Activated gamma-delta T cell treated with anti-CD3 and anti-CD28 coated beads, Interleukin-2, amount 50 U/mL, for 16 hours (primary cell): ENCODE results near the gene RPL38.
A peak's percentile ranks its signal among the peaks of the same experiment; 100 is the strongest.

ENCODE experiments used
- DNase-seq: peaks from one replicate; pipeline ENCODE4 v3.0.0-alpha.2; 2020; ENCODE audit warnings: low read depth

Gene RPL38

DNA sequence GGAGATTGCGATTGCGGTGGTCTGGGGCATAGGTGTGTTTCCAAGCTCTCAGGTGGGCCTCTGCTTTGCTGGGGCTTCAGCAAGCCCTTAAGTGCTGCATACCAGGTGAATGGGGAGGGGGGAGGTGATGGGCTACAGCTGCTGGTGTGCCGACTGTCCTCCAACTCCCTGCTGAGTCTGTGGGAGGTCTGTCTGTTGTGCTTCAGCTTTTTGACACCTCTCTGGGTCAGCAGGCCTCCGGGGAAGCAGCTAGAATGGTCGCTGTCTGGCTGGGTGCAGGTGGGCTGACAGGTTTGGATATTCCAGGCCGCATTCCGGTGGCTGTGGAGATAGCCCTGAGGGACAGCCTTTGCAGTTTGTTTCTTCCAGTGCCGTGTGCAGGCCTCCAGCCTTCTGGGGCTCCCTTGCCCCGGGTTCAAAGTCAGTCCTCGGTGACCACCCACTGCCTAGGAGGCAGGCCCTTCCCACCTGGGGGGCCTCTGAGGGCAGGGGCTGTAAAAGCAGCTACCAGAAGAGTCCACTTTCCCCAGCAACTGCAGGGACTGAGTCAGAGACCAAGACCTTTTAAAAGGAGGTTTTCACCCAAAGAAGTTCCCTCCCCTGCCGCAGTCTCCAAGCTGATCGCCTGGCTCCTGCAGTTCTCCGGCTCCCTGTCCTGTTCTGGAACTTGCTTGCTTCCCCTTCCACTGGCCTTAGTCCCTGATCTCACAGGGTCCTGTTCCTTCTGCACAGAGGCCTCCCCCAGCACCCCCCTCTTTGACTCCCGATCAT, 7.8 kb downstream of the RPL38 start:
- no peak for DNase-seq

GRCh38 chr17:74211912-74212208, 8.4 kb downstream of the RPL38 start:
- DNase-seq = no peak

DNA sequence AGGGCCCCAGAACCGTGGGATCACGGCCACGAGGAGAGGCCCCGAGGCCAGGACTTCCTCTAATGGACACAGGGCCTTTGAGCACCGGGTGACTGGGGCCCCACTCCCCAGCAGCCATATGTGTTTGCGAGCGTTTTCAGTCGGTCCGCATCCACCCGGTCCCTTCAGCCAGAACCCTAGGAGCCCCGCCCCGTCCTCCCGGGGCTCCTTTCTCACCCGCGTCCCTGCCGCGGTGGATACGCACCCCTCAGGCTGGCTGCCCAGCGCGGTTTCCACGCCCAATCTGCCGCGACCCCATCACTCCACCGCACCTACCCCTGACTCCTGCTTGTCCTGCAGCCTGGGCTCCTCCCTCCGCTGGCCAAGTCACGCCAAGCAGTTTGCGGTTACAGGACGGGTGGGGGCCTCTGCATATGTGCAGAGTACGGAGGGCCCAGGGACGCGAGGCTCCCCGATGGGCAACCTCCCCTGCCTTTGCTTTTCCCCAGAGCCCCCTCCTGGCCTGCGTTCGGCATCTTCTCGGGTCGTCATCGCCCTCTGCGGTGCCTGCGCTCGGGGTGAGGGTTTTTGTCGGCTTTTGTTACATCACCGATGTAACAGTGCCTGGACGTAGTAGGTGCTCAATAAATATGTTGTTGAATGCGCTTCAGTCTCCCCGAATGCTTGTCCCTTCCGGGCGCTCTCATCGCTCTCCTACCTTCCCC, 8.9 kb downstream of the RPL38 start:
- no peak for DNase-seq

- DNase-seq = peak; percentile 36
These were observed 9.7 kb downstream of the RPL38 start, which contains the start of gene TTYH2 for GRCh38 chr17:74212913-74213791. TSS of gene TTYH2 (plus strand) at chr17:74213571. CDS start at chr17:74213588, 17 bp downstream.

DNA sequence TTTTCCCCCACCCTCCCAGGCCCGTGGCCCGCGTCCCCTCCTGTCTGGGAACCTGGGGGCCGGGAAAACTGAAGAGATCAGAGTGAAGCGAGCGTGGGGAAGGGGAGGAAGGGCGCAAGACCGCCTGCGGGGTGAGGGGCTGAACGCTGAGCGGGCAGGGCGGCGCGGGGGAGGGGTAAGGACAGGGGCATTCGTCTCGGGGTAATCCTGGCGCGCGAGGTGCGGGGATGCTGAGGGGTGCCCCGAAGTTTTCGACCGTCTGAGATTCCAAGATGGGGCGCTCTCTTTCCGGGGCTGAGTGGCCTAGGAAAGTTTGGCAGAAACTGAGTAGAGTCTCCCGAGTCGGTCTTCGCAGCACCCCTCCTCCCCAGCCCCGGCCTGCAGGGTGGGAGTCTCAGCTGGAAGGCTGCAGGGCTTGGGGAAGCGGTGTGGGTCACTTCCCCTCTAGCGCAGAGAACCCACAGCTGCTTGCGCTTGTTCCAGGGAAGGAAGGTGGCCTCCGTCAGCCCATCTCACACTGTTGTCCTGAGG, 10.4 kb downstream of the RPL38 start:
- no peak for DNase-seq

- no peak for DNase-seq
These were observed 11.2 kb downstream of the RPL38 start for GRCh38 chr17:74214484-74215341.

DNA sequence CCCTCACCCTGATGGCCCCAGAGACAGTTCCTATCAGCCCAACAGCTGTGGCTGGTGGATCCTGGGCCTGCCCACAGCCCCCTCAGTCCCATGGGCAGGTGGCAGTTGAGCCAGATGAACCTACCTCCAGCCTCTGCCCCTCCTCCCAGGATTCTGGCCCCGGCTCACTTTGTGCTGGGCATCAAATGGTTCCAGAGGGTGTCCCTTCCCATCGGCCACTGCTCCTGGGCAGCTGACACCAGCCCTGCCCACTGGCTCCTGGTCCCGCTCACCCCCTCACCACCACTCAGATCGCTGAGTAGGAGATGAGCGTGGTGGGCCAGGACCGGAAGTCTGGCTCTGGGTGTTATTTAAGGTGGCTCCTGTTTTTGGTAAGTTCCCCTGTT, 11.9 kb downstream of the RPL38 start:
- no peak for DNase-seq

GRCh38 chr17:74216505-74216904, 13.0 kb downstream of the RPL38 start:
- DNase-seq = no peak

GRCh38 chr17:74217037-74217730, 13.7 kb downstream of the RPL38 start:
- no peak for DNase-seq

DNA sequence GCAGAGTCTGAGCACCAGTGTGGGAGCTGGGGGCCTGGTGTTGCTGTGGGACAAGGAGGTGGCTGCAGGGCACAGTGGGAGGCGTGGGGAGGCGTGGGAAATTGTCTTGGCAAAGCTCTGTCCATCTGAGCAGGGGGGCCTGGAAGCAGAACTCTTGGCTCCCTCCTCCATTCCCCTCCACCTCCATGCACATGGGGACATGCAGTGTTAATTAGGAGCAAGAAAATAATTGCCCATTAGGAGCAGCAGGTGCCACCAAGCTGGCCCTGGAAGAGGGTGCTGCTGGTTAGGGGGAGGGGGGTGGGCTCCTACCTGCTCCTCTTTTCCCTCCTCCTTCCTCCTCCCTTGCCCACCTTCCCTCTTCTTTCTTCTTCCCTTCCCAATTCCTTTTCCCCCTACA, 14.4 kb downstream of the RPL38 start:
- no peak for DNase-seq

GRCh38 chr17:74218436-74218835, 15.0 kb downstream of the RPL38 start:
- DNase-seq = no peak

DNA sequence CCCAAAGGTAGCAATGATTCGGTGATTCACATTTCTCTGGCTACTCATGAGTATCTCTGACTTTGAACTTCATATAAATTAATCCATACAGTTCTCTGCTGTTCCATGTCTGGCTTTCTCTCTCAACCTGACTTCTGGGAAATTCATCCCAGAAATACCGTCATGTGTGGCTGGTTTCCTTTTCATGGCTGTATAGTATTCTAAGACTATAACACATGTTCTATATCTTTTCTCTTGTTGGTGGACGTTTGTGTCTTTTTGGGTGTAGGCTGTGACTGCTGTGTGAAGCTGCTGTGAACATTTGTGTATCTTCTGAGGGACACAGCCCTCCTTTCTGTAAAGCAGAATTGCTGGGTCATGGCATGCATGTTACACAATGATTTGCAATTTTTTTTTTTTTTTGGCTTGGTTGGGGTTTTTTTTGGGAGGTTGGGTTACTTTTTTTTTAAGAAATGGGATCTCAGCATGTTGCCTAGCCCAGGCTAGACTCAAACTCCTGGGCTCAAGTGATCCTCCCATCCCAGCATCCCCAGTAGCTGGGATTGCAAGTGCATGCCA, 16.2 kb downstream of the RPL38 start:
- DNase-seq = no peak

GRCh38 chr17:74220219-74220618, 16.7 kb downstream of the RPL38 start:
- no peak for DNase-seq

GRCh38 chr17:74220946-74221818, 17.7 kb downstream of the RPL38 start:
- DNase-seq = no peak

- DNase-seq = no peak
These were observed 18.9 kb downstream of the RPL38 start for GRCh38 chr17:74222399-74222798.

- DNase-seq = no peak
These were observed 20.4 kb downstream of the RPL38 start for GRCh38 chr17:74223901-74224300.

- DNase-seq = no peak
These were observed 21.7 kb downstream of the RPL38 start for GRCh38 chr17:74224959-74225725.

GRCh38 chr17:74226252-74226651, 22.8 kb downstream of the RPL38 start:
- no peak for DNase-seq
